HG03039 (cell line): Measurements from ENCODE around the gene MS4A15.
A peak's percentile ranks its signal among the peaks of the same experiment; 100 is the strongest.
"Not testable (repeated sequence)": the region's sequence is repeated elsewhere in the genome, so short reads cannot be mapped to it uniquely, and the experiment has no call there.

ENCODE experiments used
- ATAC-seq: cut with Tn5 transposase; IDR thresholded peaks from one replicate; pipeline ENCODE4 v1.9.1; 2021; ENCODE audit warnings: mild to moderate bottlenecking, moderate library complexity; ENCODE audit not compliant: unreplicated experiment

MS4A15 gene

DNA sequence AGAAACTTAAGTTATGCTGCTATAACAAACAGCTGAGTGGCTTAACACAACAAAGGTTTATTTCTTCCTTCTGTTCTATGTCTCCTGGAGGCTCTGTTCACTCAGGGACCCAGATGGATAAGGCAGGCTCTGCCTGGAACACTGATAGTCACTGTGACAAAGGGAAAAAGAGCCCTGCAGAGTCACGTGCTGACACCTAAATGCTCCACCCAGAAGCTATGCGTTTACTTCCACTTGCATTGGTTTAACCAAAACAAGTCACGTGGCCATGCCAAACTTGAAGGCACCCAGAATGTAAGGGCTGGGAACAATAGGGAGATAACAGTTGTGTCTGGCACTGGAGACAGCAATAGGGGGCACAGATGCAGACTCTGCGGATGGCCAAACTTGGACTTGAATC is 3.4 kb upstream of the MS4A15 start:
- no peak for ATAC-seq

DNA sequence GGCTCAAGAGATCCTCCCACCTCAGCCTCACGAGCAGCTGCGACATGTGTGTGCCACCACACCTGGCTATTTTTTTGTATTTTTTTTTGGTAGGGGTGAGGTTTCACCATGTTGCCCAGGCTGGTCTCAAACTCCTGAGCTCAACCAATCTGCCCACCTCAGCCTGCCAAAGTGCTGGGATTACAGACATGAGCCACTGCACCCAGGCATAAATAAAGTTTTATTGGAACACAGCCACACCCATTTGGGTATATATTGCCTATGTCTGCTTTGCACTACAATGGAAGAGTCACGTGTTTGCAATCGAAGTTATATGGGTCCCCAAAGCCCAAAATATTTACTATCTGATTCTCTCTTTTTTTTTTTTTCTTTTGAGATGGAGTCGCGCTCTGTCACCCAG is 1.8 kb upstream of the MS4A15 start:
- no peak for ATAC-seq

DNA sequence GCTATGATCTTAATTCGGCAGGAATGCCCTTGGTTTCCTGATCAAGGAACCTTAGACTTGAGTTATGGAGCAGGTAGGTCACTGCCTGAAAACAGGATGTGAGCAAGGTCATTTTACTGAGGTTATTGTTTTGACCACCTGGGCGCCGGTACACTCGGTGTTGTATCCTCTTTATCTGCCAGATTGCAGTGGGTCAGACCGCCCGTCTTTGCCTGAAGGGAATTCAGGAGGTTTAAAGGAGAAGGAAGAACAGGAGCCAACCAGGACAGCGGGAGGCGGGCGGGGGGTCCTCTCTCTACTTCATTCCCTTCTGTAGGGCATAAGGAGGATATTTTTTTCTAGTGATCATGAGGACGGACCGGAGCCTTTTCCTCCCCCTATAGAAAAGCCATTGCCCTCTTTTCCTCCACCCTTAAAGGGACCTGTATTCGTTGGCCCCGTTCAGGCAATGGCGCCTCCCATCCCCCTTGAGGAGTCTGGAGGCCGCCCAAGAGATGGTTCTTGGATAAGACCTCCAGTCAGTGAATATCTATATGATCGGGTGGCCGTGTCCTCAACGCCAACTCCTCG is 649 bp downstream of the MS4A15 start:
- ATAC-seq: no peak

DNA sequence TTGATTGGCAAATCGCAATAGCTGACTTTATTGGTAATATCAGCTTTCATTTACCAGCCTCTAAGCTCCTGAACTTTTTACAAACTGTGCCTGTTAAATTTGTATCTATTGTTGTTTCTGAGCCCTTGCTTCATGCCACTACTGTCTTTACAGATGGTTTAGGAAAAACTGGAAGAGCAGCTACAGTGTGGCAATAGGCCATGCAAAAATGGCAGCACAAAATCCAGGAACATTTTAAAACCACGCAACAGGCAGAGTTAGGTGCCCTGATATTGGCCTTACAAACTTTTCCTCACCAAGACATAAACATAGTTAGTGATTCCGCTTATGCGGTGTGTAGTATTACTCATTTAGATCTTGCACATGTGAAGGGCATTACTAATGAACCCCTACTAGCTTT is 2.0 kb downstream of the MS4A15 start:
- not testable (repeated sequence) for ATAC-seq

DNA sequence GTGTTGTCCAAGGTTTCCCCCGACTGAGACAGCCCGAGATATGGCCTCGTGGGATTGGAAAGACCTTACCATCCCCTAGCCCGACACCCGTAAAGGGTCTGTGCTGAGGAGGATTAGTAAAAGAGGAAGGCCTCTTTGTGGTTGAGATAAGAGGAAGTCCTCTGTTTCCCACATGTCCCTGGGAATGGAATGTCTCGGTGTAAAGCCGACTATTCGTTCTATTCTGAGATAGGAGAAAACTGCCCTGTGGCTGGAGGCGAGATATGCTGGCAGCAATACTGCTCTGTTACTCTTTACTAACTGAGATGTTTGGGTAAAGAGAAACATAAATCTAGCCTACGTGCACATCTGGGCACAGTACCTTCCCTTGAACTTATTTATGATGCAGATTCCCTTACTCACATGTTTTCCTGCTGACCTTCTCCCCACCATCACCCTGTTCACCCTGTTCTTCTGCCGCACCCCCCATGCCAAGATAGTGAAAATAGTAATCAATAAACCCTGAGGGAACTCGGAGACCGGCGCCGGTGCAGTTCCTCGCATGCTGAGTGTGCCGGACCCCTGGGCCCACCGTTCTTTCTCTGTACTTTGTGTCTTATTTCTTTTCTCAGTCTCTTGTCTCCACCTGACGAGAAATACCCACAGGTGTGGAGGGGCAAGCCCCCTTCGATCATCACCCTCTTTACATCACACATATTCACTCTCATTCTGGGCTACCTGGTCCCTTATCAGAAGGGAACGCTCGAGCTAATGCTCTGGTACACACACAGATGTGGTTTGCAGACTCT is 3.0 kb downstream of the MS4A15 start:
- ATAC-seq: not testable (repeated sequence)

DNA sequence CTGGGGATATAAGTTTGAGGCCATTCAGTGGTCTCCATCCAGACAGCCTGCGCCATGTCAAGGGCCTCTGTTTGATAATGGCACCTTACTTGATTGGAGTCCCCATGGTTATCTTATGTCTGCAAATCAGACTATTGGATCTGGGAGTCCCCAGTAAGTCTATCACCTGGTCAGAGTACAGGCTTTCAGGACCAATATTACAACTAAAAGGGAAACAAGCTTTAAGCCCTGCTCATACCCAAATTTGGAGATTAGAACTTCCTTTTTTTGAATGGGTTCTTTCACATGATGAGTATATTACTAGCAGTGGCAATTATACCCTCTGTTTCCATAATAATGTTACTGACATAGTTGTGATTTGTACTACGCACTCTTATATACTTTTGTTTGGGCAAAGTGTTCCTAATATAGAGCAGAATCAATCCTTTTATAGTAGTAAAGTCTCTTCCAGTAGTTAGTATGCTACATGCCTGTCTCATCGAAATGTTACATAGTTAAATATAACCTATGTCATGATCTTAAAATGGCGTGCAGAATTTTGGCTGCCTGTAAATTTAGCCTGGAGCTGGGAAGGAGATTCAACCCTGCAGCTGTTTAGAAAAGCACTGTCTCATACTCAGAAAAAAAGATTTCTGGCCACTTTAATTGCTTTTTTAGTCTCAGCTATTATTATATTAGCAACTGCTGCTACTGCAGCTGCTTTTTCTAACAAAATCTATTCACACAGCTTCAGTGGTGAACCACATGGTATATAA is 4.9 kb downstream of the MS4A15 start:
- no peak for ATAC-seq

DNA sequence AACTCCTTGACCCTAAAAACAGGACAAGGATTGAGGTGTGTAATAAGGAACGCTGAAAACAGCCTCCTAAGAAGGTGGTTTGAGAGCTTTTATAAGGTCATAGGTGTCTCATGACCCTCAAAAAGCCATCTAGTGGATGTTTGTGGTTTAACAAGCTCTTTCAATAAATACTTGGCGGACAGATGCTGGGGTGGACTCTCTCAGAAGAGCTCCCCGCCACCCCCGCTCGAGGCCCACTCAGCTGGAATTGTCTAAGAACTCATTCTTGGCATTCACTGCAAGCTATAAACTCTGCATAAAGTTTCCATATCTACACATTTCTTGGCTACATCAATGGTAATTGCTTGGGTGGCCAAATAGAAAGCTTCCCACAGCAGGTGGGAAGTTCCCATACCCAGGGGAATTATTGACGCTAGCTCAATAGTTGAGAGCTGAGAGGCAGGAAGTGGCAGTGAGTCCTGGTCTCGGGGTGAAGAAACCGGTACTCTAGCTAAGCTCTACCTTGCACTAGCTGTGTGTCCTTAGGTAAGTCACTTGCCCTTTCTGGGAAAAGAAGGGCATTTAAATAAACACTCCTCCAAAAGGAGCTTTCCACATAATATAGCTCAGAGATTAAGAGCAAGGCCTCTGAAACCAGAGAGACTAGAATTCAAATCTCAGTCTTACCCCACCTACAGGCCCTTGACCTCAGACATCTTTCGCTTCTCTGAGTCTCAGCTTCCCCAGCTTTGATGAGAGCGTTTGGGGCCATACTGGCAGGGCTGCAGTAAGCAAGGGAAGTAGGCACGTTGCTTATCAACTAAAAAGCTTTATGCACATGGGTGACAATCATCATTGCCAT is 6.4 kb downstream of the MS4A15 start:
- peak; percentile 62 for ATAC-seq

DNA sequence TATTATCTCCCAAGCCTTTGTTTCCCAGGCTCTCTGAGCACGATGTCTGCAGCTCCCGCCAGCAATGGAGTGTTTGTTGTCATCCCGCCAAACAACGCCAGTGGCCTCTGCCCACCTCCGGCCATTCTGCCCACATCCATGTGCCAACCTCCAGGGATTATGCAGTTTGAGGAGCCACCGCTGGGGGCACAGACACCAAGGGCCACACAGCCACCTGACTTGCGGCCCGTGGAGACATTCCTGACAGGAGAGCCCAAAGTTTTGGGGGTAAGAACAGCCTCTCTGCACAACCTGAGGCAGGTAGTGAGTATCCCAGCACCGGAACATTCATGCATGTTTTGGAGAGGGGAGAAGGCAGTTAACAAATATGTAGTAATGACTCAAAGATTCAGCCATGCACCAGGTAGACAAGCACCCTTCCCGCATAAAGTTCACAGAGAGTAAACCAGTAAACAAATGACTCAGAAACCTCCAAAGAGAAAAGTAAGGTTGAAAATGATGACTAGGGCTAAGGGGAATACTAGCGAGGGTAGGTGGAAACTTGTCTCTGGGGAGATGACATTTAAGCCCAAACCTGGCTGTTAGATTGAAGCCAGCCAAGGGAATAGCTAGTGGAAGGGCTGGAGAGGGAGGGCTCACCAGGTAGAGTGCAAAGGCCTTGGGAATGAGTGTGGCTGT is 7.2 kb downstream of the MS4A15 start:
- ATAC-seq: no peak

DNA sequence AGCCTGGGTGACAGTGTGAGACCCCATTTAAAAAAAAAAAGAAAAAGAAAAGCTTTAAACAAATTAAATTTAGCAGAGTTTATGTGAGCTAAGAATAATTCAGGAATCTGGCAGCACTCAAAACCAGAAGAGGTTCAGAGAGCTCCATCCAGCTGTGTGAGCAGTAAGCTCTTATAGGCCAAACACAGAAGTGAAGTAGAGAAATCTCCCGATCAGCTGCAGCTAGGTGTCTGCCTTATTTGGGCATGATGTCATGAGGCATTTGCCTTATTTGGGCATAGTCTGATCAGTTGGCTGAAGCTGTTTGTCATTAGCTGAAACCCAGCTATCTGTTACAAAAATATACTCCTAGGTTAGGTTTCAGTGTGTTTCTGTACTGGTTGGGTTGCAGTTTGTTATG is 8.2 kb downstream of the MS4A15 start:
- no peak for ATAC-seq

DNA sequence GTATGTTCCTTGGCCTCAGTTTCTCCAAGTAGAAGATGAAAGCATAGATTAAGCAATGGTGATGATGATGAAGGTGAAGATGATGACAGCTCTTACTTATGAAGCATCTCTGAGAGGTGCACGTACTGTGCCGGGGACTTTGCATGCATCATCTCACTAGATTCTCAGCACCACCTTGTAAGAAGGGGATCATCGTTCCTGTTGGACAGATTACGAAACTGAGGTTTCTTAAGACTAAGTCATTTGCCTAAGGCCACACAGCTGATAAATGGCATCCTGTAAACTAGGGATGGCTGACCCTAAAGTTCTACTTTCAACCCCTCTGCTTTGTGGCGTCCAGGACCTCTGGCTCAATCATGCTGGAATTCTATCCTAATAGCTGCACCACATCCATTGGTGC is 8.7 kb downstream of the MS4A15 start:
- ATAC-seq: no peak

DNA sequence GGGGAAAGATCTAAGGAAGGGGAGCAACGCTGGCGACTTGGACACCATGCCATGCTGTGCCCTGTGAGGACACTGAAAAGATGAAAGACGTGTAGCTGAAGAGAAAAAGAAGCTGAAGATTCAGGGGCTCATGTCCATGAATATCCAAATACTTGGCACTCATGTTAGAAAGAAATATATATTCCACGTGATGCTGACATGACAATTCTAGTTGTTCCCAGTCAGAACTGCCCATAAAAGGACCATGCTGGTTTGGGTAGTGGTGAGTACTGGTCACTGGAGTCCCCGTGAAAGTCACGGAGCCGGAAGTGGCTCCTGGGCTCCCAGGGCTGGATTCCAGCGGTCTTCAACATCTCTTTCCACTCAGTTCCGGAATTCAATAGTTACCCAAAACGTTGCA is 9.9 kb downstream of the MS4A15 start:
- no peak for ATAC-seq

DNA sequence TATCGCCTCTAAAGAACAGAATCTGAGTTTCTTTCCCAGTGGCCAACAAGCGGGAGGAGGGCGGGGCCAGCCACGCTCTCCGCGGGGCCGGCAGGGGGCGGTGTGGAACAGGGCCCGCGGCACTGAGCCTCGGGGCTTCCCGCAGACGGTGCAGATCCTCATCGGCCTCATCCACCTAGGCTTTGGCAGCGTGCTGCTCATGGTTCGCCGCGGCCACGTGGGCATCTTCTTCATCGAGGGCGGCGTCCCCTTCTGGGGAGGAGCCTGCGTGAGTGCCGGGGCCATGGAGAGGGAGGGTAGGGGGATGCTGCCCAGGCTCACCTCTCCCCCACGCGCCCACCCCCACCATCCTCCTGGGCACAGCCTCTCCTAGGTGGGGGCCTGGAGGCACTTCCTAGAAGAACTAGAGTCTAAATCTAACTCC is 10.7 kb downstream of the MS4A15 start:
- ATAC-seq: no peak

DNA sequence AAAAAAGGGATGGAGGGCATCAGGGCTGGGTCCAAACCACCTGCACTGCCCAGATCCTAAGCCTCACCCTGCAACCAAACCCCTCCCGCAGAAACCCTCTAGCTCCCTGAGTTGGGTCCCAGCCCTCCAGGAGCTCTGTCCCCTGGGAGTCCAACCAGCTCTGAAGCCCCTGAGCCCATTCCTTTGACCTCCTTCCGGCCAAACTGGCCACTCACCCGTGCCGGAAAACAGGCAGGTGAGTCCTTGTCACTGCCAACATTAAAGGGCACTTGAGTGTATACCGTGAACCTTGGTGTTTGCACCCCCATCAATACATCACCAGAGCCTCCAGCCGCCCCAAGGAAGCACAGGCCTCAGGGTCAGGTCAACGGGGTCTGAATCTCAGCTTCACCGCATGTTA is 11.5 kb downstream of the MS4A15 start:
- no peak for ATAC-seq

DNA sequence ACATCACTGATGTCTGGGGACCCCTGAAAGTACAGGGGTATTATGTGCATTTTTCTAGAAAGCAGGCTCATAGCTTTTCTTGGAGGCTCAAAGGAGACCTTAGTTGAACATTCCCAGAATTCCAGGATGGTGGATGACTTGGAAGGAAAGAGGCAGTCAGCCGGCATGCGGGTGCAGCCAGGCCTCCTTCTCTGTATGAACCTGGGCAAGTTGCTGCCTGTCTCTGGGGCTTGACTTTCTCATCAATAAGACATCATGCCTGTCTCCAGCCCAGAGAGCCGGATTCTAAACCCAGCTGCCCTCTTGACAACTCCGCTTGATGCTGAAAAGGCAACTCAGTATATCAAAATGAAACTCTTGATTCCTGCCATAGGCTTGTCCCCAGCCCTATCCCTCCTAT is 12.6 kb downstream of the MS4A15 start:
- no peak for ATAC-seq

DNA sequence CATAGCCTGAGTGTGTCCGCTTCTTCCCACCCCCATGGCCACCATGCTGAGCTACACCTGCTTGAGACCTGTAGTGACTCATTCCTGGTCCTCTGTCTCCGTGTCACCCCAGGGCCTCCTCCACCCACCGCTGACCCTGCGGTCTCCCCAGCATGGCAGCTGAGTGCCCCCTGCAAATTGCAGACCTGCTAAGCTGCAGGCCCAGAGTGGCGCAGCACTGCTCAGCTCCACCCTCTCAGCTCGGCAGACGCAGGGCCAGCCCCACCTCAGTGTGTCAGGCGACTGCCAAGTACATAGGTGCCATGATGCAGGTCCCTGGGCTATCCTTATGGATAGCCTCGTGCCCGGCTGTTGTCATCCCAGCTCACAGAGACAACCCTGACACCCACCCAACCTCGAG is 13.1 kb downstream of the MS4A15 start:
- ATAC-seq: no peak

DNA sequence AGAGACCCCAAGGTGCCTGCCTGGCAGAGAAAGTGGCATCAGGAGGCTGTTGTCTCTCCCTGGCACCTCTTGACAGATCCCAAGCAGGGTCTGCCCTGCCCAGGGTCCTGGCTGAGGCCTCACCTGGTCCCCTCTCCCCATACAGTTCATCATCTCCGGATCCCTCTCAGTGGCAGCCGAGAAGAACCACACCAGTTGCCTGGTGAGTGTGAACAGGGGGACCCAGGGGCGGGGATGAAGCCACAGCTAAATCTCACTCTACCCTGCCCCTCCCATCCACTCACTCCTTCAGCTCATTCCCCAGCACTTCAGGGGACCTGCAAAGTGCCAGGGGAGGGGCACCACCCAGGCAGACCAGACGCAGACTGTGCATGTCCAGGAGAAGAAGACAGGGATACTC is 14.5 kb downstream of the MS4A15 start:
- ATAC-seq: no peak

DNA sequence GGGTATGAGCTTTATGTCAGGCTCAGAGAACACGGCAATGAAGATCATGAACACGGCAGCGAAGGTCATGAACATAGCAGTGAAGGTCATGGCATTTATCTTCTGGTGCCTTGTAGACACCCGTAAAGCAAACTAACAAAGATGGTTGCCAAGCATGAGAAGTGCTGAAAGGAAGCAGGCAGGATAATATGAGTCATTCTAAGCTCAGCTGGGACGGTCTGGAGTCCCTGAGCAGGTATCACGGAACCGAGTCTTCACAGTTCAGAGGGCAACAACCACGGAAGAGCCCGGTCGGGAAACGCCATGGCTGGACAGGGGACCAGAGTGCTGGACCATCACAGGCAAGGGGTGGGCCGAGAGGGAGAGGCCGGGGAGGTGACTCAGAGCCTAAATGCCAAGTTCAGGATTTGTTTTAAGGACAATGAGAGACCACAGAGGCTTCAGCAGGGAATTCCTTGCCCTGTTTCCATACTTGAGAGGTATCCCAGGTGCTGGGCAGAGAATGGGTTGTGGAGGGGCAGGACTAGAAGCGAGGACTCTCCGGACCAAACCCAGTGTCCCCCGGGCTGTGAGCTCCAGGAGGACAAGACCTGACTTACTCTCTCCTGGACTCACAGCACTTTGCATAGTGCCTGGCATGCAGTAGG is 15.3 kb downstream of the MS4A15 start:
- ATAC-seq: no peak

DNA sequence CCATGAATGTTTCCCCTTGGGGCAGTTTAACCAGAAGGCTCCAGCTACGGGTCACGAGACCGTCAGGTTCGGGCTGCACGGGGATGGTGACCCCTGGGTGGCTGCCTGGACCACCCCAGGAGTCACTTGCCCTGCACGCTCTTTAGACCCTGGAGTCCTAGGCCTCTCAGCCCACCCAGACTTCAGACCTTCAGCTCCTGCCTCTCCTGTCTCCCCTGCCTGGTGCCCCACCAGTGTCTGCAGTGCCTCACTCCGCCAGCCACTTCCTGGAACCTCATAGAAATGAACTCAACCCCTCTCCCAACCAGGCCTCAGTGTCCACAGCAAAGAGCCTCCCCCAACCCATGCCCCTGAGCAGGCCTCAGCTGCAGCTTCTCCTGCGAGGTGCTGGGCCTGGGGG is 16.0 kb downstream of the MS4A15 start:
- ATAC-seq: no peak

DNA sequence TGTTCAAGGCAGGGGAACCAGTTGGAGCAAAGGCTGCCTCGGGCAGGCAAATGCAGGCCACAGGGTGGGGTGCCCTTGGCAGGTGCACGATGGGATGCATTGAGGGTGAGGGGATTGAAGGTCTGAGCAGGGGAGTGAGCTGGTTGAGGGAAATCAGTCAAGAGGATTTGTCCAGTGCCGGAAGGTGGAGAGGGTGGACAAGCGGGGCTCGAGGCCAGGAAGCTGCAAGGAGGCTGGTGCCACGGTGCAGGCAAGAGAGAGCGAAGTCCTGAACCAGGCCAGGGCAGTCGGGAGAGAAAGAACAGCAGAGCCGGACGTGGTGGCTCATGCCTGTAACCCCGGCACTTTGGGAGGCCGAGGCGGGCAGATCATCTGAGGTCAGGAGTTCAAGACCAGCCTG is 18.1 kb downstream of the MS4A15 start:
- no peak for ATAC-seq

DNA sequence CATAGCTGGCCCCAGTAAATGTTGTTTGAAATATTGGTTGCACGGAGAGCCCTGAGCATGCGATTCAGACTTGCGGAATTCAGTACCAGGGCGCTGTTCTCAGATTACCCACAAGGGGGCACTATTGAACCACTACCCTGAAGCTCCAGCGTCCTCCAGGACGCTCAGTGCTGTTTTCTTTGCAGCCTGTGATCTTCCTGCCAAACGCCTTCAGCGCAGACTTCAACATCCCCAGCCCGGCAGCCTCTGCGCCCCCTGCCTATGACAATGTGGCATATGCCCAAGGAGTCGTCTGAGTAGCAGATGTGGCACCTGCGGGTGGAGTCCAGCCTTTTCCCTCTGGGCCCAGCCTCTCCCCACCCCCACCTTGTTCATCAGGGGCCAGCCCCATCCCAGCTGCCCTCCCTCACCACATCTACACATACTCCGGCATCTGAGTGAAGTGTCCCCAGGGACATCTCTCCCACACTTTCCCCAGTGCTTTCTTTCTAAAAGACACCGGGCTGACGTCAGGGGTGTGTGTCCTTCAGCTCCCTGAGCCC is 18.8 kb downstream of the MS4A15 start:
- peak; percentile 52 for ATAC-seq
